HG03432 (cell line): ENCODE measurements around the gene PMEL.
A peak's percentile ranks its signal among the peaks of the same experiment; 100 is the strongest.
"Not testable (repeated sequence)": the region's sequence is repeated elsewhere in the genome, so short reads cannot be mapped to it uniquely, and the experiment has no call there.

Experiments used
- ATAC-seq: cut with Tn5 transposase; IDR thresholded peaks from one replicate; pipeline ENCODE4 v1.9.1; 2021; ENCODE audit warnings: mild to moderate bottlenecking, moderate library complexity; ENCODE audit not compliant: unreplicated experiment

Gene PMEL

DNA sequence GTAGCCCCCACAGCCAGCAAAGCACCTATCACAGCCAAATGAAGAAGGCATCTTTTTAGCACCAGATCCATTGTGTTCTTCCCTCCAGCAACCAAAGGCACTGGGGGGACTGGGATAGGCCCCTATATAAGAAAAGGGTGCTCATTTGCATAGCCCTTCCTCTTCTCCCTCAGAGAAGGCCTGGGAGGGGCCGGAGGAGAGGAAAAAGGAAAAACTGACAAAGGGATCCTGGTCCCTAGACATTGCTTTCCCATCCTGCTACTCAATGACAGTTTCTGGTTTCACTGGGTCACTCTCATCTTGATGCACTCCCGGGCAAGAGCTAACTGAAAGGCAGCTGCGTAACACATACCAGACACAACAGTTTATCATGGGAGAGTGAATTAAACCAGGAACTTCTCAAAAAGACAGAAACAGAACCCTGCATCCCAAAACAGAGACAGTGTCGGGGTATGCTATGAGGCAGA lies at the start of gene PMEL:
Gene PMEL (minus strand): TSS at position 102 of the 467 bp plus-strand sequence. CDS start 31 bp downstream, at position 71.
- no peak for ATAC-seq

DNA sequence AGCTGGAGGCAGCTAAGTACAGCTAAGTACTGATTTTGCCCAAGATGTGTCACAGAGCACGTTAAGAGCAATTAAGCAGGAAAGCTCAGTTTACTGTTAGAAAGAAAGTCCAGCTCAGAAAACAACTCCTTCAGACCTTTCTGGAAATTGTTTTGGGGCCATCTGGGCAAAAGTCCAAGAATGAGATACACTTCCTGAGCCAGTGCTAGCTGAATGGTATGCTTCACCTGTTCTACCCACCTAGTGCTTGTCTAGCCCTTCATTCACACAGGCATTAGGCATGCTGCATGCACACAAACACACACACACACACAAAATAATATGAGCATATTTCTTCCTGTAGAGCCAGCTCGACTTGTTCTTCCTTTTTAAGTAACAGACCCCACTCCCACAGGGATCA lies 48.4 kb upstream of the PMEL start:
- ATAC-seq: no peak

DNA sequence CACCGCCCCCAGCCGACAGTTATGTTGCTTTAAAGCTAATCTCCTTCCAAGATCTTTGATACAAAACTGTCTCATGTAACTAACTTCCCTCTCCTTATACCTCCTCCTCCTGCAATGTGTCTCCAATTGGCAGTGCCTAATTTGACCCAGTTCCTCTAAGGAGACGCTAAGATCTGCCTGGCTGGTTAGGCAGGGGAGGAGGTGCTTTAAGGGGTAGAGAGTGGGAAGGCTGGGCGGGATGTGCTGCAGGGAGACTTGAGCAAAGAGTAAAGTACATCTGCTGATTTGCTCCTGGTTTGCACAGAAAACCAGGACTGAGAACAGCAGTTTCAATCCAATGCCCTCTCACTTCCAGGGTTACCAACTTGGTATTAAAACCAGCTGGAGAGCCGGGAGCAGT lies 47.6 kb upstream of the PMEL start:
- no peak for ATAC-seq

DNA sequence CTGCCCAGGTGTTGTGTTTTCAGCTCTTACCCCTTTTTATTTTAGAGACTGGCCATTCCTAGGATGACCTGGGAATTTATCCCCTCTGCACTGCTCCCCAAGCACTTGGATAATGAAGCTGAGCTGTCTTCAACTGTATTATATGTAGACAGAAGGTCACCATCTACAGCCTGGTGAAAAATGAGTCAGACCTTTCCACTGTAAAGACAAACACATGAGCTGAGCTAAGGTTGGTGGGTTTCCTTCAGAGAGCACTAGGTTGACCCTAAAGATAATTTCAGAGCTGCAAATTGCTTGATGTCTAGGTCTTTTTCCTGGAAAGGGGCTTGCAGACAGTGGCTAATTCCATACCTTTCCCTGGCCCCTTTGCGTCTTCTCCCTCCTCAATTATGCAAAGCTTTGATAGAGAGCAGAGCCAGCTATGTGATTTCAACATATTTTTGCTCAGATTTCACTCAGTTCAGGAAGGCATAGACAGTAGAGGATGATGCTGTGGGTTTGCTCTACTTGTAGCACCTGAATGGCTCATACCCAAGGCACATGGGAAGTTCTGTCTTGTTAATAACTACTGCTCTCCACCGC lies 45.8 kb upstream of the PMEL start:
- no peak for ATAC-seq

DNA sequence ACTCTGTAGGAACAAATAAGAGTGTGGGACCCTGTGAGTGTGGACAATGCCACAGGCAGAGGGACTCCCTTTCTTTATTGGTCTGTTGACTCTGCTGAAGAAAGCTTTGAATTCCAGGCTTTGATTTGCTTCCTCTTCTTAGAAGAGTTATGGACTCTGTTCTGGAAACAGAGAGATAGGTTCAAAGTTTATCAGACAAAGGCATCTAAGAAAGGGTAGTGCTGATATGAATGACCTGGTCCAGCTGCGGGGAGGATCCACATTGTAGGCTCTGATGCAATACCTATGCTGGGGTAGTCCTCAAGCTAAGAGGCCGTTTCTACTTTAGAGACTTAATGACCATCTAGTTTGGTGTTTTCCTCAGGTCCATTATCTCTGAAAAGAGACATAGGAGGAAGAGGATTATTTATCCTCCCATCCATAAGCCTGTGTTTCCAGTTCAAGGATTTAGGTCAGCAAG lies 44.3 kb upstream of the PMEL start:
- no peak for ATAC-seq

DNA sequence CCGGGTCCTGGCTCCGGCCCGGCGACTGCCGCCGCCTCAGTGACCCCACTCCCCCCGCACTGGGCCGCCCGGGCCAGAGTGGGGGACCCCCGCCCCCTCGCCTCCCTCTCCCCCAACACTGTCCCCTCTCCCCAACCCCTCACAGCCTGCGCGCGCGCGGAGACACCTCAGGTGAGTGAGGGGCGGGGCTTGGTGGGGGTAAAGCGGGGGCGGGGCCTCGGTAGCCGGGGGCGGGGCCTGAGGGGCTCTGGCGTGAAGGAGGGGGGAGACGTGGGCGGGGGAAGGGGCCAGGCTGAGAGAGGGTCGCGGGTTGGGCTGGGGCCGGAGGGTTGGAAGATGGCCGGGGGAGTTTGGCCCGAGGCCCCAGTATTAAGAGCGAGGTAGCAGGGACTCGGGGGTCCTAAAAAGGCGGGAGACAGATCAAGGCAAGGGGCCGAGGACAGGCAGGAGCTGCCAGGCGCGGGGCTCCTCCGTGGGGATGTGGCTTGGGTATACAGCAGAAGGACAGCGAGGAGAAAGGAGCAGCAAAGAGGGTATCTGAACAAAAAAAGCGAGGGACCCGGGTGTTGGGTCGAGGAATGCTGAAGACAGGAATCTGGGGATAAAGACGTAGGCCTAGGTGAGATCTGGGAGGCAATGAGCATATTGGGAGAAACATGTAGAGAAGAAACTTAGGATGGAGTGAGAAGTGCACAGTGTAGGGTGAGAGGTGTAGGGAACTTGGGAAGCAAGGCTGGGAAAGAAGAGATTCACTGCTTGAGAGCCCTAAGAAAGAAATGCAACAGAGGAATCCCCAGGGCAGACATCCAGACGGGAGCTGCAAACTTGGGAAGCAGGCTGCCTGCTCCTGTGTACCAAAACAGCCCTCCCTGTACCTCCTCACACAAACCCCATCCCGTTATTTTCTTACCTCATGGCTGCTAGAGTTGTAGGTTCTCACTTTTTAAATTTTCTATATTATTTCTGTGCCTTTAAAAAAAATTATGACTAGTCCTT lies 42.0 kb upstream of the PMEL start:
- ATAC-seq: peak; percentile 54

DNA sequence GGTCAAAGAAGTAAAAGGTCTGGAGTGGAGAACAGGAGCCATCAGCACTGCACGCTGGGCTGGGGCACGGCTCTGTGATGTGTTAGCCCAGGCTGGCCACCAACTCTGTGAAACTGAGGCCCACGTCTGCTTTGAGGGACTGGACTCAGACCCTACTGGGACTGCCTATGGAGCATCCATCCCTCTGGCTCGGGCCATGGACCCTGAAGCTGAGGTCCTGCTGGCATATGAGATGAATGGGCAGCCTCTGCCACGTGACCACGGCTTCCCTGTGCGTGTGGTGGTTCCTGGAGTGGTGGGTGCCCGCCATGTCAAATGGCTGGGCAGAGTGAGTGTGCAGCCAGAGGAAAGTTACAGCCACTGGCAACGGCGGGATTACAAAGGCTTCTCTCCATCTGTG lies 38.4 kb upstream of the PMEL start:
- no peak for ATAC-seq

DNA sequence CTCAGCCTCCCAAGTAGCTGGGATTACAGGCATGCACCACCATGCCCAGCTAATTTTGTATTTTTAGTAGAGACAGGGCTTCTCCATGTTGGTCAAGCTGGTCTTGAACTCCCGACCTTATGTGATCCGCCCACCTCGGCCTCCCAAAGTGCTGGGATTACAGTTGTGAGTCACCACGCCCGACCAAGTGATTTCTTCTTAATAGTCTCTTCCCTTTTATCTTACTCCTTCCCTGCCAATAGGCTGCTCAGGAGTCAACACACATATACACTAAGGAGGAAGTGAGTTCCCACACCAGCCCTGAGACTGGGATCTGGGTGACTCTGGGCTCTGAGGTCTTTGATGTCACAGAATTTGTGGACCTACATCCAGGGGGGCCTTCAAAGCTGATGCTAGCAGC lies 37.5 kb upstream of the PMEL start:
- ATAC-seq: not testable (repeated sequence)

DNA sequence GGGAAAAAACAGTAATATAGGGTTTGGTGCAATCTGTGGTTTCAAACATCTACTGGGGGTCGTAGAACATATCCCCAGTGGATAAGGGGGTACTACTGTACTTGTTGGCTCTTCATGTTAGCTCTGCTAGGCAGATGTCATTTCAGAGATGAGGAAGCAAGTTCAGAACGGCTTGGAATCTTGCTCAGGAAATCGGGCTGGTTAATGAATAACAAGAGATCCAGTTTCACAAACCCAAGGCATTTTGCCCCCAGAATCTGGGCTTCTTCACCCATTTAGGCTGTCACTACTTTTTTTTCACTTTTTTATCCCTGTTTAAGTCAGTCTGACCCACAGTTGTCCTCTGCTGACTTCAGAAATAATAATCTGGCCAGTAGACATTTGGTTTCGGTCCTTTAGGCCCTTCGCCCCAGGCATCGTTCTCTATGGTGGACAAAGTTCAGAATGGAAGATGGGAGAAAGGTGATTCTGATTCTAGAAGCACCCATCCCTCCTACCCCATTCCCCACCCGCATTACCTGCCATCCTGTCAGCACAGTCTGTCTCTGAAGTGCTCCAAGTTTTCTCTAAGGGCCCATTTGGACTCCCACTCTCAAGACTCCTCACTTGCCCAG lies 35.8 kb upstream of the PMEL start:
- no peak for ATAC-seq

DNA sequence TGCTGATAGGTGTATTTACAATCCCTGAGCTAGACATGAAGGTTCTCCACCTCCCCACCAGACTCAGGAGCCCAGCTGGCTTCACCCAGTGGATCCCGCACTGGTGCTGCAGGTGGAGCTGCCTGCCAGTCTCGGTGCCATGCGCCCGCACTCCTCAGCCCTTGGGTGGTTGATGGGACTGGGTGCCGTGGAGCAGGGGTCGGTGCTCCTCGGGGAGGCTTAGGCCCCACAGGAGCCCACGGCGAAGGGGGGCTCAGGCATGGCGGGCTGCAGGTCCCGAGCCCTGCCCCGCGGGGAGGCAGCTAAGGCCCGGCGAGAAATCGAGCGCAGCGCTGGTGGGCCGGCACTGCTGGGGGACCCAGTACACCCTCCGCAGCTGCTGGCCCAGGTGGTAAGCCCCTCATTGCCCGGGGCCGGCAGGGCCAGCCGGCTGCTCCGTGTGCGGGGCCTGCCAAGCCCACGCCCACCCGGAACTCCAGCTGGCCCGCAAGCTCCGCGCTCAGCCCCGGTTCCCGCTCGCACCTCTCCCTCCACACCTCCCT lies 34.2 kb upstream of the PMEL start:
- ATAC-seq: not testable (repeated sequence)

DNA sequence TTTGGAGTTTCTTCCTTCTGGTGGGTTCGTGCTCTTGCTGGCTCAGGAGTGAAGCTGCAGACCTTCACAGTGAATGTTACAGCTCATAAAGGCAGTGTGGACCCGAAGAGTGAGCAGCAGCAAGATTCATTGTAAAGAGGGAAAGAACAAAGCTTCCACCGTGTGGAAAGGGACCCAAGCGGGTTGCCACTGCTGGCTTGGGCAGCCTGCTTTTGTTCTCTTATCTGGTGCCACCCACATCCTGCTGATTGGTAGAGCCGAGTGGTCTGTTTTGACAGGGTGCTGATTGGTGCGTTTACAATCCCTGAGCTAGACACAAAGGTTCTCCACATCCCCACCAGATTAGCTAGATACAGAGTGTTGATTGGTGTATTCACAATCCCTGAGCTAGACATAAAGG lies 33.7 kb upstream of the PMEL start:
- ATAC-seq: not testable (repeated sequence)

DNA sequence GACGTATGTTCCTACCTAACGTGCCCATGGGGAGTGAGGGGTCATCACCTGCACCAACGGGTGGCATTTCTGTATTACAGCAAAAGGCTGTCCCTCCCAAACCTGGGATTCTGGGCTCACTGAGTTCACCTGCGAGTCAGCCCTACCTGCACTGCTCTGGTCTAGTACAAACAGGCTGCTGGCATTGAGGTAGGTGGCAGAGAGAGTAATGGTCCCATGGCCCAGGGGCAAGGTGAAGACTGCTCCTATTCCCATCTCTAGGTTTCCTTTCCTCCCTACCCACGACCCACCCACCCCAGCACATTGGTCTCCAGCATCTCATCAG lies 31.7 kb upstream of the PMEL start:
- no peak for ATAC-seq

DNA sequence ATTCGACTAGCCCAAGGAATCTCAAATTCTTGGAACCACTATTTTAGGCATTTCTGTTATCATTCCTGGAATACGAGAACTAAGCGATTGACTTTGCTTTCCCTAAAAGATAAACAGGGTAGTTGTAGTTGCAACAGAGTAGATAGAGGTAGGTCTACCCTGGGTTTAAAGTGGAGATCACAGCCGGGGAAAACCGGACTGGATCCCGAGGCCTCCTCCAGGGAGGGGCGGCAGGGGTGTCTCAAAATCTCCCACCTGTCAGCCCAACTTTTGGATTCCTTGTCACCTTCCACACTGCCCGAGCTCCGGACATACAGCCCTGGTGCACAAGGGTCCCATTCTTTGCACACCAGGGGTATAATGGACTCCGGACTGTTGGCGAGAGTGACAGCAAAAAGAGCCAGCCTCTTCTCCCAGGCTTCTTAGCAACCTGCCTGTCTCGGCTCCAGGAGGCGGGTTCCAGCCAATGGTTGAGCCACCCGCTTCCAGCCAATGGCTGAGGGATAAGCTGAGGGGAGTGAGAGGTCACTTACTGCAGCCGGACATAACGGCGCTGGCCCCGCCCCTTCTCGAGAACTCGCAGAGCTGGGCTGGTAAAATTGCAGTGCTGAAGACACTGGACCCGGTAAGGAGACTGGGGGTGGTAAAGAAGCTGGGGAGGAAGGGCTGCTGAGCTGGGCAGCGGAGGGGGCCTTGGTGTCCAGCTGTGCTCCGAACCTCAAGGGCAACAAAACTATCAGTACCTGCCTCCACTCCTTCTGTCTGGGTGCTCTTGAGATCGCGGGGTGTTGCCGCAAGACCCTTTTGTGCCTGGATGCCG lies 31.1 kb upstream of the PMEL start, which contains the start of gene SUOX:
Gene SUOX (plus strand): TSS at position 562 of the 820 bp plus-strand sequence. CDS start 4,946 bp downstream, outside the sequence.
- peak; percentile 99 for ATAC-seq

DNA sequence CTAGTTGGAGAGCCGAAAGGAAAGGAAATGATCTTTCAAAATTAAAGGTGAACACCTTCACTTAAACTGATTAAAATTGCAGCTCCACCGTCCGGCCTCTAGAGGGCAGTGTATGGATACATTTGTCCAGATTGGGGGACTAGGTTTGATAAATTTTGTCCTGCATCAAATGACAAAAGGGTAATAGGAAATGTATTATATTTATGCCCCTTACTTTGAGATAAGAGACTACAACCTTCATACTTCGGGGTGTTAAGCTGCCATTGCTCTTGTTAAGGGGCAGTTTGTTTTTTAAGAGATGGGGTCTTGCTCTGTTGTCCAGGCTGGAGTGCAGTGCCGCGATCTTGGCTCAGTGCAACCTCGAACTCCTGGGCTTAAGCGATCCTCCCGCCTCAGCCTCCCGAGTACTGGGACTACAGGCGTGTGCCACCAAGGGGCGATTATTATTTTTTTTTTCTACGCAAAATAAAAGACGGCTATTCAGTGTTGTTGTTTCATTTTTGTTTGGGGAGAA lies 30.4 kb upstream of the PMEL start:
- ATAC-seq: no peak

DNA sequence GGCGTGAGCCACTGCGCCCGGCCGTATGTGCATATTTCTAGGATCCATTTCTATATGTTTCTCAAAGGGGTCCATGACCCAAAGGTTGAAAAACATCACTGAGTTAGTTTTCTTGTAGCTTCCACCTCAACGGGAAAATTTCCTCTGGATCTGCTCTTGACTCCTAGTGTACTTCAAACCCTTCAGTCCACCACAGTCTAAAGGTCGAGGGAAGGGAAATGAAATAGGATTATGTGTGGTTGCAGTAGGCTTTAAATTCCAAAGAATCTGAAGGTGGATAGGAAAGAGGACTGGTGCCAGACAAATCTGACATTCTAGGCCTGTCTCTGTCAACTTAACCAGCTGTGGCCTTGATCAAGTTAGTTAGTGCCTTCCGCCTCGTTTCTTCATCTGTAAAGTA lies 29.5 kb upstream of the PMEL start:
- ATAC-seq: no peak

DNA sequence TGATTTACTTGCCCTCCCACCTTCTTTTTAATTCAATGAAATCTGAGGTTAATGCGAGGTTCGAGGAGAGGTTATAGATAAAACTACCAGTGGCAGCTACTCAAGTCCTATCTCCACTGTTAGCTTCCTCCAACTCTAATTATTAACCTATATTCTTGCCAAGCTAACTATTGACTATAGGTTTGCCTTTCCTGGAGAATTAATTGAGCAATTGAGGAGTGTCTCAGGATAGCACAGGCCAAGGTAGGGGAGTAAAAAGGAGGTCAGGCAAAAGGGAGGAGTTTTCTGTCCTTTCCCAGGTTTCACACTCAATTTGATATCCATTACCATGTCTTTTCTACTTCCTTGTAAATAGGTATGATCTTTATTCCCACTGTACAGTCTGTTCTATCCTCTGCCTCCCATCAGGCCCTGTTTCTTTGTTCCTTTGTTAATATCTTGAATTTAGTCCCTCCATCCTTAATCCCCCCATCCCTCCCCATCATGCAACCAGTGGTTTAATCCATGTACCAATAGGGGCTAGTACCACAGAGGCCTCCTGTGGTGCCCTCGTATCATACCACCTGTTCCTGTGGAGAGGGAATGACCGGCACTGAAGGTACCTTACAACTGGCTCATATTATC lies 27.5 kb upstream of the PMEL start:
- ATAC-seq: no peak

DNA sequence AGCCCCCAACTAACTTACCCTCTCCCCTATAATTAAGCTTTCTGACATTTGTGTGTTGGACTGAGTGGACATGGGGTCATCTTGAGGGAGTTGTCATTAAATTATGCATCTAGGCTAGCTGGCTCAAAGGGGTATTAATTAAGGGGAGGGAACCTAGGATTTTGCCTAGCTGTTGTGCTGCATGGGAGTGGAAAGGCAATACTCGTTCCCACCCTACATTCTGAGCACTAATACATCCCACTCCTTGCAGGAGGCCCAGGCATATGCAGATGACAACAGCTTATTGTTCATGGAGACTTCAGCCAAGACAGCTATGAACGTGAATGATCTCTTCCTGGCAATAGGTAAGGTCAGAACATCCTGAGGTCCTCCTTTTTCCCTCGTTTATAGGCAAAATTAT lies 25.3 kb upstream of the PMEL start:
- no peak for ATAC-seq

DNA sequence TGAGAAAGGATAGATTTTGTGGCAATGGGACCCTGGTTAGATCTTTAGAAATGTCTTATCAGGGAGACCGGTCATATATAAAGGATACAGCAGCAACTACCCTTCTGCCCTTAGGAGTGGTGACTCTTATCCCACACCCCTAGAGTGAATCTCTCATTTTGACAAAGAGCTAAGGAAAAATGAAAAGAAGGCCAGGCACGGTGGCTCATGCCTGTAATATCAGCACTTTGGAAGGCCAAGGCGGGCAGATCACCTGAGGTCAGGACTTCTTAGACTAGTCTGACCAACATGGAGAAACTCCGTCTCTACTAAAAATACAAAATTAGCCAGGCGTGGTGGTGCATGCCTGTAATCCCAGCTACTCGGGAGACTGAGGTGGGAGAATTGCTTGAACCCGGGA lies 20.1 kb upstream of the PMEL start:
- ATAC-seq: not testable (repeated sequence)

DNA sequence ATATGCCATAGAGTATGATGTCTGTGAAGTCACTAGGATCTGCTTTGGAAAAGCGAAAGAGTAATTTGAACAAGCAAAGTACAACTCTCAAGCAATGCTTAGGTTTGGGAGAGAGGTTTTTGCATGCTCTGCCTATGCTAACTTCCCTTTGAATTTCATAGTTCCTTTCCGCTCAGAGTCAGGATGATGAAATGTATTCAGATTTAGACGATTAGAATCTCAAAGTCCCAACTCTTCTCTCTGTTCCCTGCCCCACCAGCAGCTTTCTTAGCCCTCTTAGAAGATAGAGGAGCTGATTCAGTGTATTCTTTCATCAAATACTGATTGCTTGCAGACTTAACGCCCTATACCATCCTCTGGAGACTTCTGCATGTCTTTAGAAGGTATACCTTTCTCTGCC lies 19.5 kb upstream of the PMEL start:
- ATAC-seq: no peak

DNA sequence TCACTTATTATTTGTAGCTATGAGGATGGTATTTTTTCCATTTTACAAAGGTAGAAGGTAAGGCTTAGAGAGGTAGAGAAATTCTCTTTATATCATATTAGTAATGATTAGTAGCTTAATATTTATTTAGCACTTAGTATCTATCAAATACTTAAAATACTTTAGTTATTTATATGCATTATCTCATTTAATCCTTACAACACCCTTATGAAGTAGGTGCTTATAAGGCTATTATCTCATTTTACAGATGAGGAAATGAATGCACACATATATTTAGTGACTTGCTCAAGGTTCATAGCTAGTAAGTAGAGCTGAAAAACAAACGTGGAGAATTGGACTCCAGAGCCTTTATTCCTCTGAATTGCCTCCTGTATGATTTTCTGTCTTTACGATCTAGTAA lies 19.0 kb upstream of the PMEL start:
- ATAC-seq: no peak
